Spleen (tissue), 11 donors: ENCODE results near the gene TMEM192. TPM values are rescaled to one million over a fixed set of nuclear protein-coding genes. Genes with fewer than 3 reads are reported as not detected.
A peak's percentile ranks its signal among the peaks of the same experiment; 100 is the strongest.

Source experiments
- DNase-seq: peaks from one replicate; pipeline ENCODE4 v3.0.0-alpha.2; 2020
- H3K27ac ChIP-seq, 8 donors: fragments of 200-600 bp; sonication (generic) in 7 of 8; 1 replicate in 4 of 8; 2 replicates in 4 of 8; pipeline versions ENCODE4 v1.5.0 to v1.8.0; 2016 to 2021; ENCODE audit warnings: inconsistent platforms in 4 of 8, mild to moderate bottlenecking in 4 of 8, moderate library complexity in 1 of 8
- H3K27me3 ChIP-seq, 7 donors: fragments of 200-600 bp; sonication (generic) in 6 of 7; replicated peaks in 1 of 7; 1 replicate in 4 of 7; 2 replicates in 3 of 7; pipeline versions ENCODE4 v1.5.0 to v1.8.0; 2016 to 2021; ENCODE audit warnings: inconsistent platforms in 3 of 7, mild to moderate bottlenecking in 1 of 7
- H3K36me3 ChIP-seq, 6 donors: fragments of 200-600 bp; sonication (generic) in 5 of 6; 1 replicate in 4 of 6; 2 replicates in 2 of 6; pipeline versions ENCODE4 v1.5.0 to v1.8.0; 2016 to 2021; ENCODE audit warnings: inconsistent platforms in 2 of 6
- H3K4me1 ChIP-seq, 6 donors: fragments of 200-600 bp; sonication (generic) in 5 of 6; 1 replicate in 3 of 6; 2 replicates in 3 of 6; pipeline versions ENCODE4 v1.5.0 to v1.8.0; 2016 to 2021; ENCODE audit warnings: inconsistent platforms in 3 of 6
- H3K4me3 ChIP-seq, 8 donors: fragments of 200-600 bp; sonication (generic) in 7 of 8; 1 replicate in 4 of 8; 2 replicates in 4 of 8; pipeline versions ENCODE4 v1.5.0 to v1.8.0; 2016 to 2021; ENCODE audit warnings: inconsistent platforms in 4 of 8, mild to moderate bottlenecking in 4 of 8, moderate library complexity in 2 of 8
- H3K9me3 ChIP-seq, 8 donors: fragments of 200-600 bp; sonication (generic) in 7 of 8; 1 replicate in 4 of 8; 2 replicates in 4 of 8; pipeline versions ENCODE4 v1.5.0 to v1.8.0; 2016 to 2021; ENCODE audit warnings: inconsistent platforms in 4 of 8
- CTCF ChIP-seq, 11 experiments: fragments of 200-600 bp in 7 of 11; fragments of 450-650 bp in 4 of 11; sonication (generic) in 4 of 11; IDR thresholded peaks in 8 of 11; conservative IDR thresholded peaks in 3 of 11; 1 replicate in 7 of 11; 2 replicates in 4 of 11; pipeline versions ENCODE4 v1.4.0 to v1.8.0; 2016 to 2021; ENCODE audit warnings: antibody characterized with exemption in 11 of 11, inconsistent platforms in 4 of 11, mild to moderate bottlenecking in 1 of 11
- POLR2A ChIP-seq, 3 donors: fragments of 450-650 bp; IDR thresholded peaks; one replicate each; pipeline ENCODE4 v1.5.1; 2017; ENCODE audit warnings: antibody characterized with exemption in 3 of 3, mild to moderate bottlenecking in 1 of 3
- POLR2AphosphoS5 ChIP-seq, 3 donors: sonication (generic); formaldehyde crosslinking; IDR thresholded peaks; one replicate each; pipeline ENCODE4 v1.5.1; 2017; ENCODE audit warnings: antibody characterized with exemption in 3 of 3
- WGBS, 5 donors: extraction: QIAGEN DNeasy Blood & Tissue Kit in 3 of 5; methylation state at CpG; one replicate each; pipeline versions ENCODE4 v1.1.5 to v1.1.7; 2013 to 2018; 5-methylcytosine and 5-hydroxymethylcytosine counted together
- intact Hi-C: fragments of 100-400 bp; cut with DNase I; formaldehyde crosslinking; loops from one replicate; pipeline ENCODE4 v1.15.0; 2023; ENCODE audit warnings: low total_unique reads
- polyA plus RNA-seq, 3 donors: library from polyadenylated mRNA; stranded (reverse); fragments of 200-250 nt; gene quantifications; one replicate each; pipeline ENCODE4 v1.2.1, GENCODE V29; 2013
- total RNA-seq, 7 donors: library from RNA; depleted of rRNA in 3 of 7; stranded (reverse); fragments of >200 nt in 3 of 7; fragmentation: NEBNext Ultra II Directional in 4 of 7; extraction: Animal tissue kit (Norgen Biotek cat#: 25700) in 4 of 7; gene quantifications; one replicate each; pipeline versions ENCODE4 v1.1.0 to v1.2.1, GENCODE V29; 2016 to 2021
- donor health status: healthy with polysubstance abuse.
- donor health status: DM: no; HTN: no; CAD: no; lungs with moderate emphysema.
- donor health status: DM: no; HTN: no; CAD: no.
- donor health status: Bipolar disorder and iron deficiency.
- donor health status: healthy.
- donor health status: DM: no; HTN: no; CAD: no.
- donor health status: DM: yes; HTN: yes; CAD: no.

TMEM192 gene
- total and polyA plus RNA-seq, 10 donors, result 4.3 to 19.1 (median 12.6) TPM

- peaks cover 0 to 11% (median 6%) of the 10 kb centered on the region in 6 donors for H3K4me1 ChIP-seq
- H3K9me3 ChIP-seq, result no peaks in the 10 kb centered on the region
- DNase-seq, result no peak
- TF ChIP-seq POLR2A (IDR thresholded peaks at IDR 0.05), result no peak
- no peak for TF ChIP-seq POLR2AphosphoS5 (IDR thresholded peaks at IDR 0.05)
- no peak for TF ChIP-seq CTCF (IDR thresholded peaks at IDR 0.05 in 8 of 11, conservative IDR thresholded peaks at IDR 0.05 in 3 of 11)
- peaks cover 0 to 20% (median 10%) of the 10 kb centered on the region in 6 donors for H3K36me3 ChIP-seq
- no peaks in the 10 kb centered on the region for H3K27me3 ChIP-seq
- no peak overlapping the region for H3K4me3 ChIP-seq
- intact Hi-C loops, result no loop called here
- 89 to 96% (median 94%) methylated on average over 6 of the region's 6 CpGs for WGBS, 5 donors
- H3K27ac ChIP-seq, result no peak overlapping the region
These were observed 6.1 kb downstream of the TMEM192 start for GRCh38 chr4:165106518-165106917.

GRCh38 chr4:165101641-165102040 is 11.0 kb downstream of the TMEM192 start:
- intact Hi-C loops, result no loop called here
- Histone ChIP-seq H3K4me3 (no peak overlapping the region), H3K9me3 (no peaks in the 10 kb centered on the region), H3K36me3 (peaks cover 0 to 61% (median 44%) of the 10 kb centered on the region in 6 donors), H3K27ac (no peak overlapping the region), H3K27me3 (no peaks in the 10 kb centered on the region), H3K4me1 (no peaks in the 10 kb centered on the region)
- no peak for DNase-seq
- TF ChIP-seq POLR2A (IDR thresholded peaks at IDR 0.05), result no peak
- no peak for TF ChIP-seq POLR2AphosphoS5 (IDR thresholded peaks at IDR 0.05)
- no peak for TF ChIP-seq CTCF (IDR thresholded peaks at IDR 0.05 in 8 of 11, conservative IDR thresholded peaks at IDR 0.05 in 3 of 11)
- 85 to 94% (median 91%) methylated on average over 3 of the region's 3 CpGs for WGBS, 5 donors

GRCh38 chr4:165096776-165097175 is 15.9 kb downstream of the TMEM192 start:
- no peaks in the 10 kb centered on the region for H3K9me3 ChIP-seq
- intact Hi-C loops, result no loop called here
- H3K27me3 ChIP-seq, result no peaks in the 10 kb centered on the region
- H3K4me3 ChIP-seq, result no peak overlapping the region
- WGBS, 5 donors, result 91 to 94% (median 93%) methylated on average over 2 of the region's 2 CpGs
- TF ChIP-seq CTCF (IDR thresholded peaks at IDR 0.05 in 8 of 11, conservative IDR thresholded peaks at IDR 0.05 in 3 of 11), result peak in 6 of 11 experiments; percentile 12 to 45 (median 30)
- no peak for TF ChIP-seq POLR2A (IDR thresholded peaks at IDR 0.05)
- no peaks in the 10 kb centered on the region for H3K4me1 ChIP-seq
- H3K36me3 ChIP-seq, result peaks cover 0 to 98% (median 67%) of the 10 kb centered on the region in 6 donors
- no peak overlapping the region for H3K27ac ChIP-seq
- no peak for DNase-seq

- Histone ChIP-seq H3K4me3 (no peak overlapping the region), H3K9me3 (no peaks in the 10 kb centered on the region), H3K4me1 (no peaks in the 10 kb centered on the region), H3K36me3 (peaks cover 0 to 98% (median 57%) of the 10 kb centered on the region in 6 donors), H3K27ac (no peak overlapping the region), H3K27me3 (no peaks in the 10 kb centered on the region)
- WGBS, 5 donors, result 75 to 87% (median 81%) methylated on average over 1 of the region's 1 CpG
- intact Hi-C loops, result no loop called here
- no peak for DNase-seq
- TF ChIP-seq CTCF (IDR thresholded peaks at IDR 0.05 in 8 of 11, conservative IDR thresholded peaks at IDR 0.05 in 3 of 11) (no peak), POLR2A (IDR thresholded peaks at IDR 0.05) (no peak), POLR2AphosphoS5 (IDR thresholded peaks at IDR 0.05) (no peak)
These were observed 17.4 kb downstream of the TMEM192 start for GRCh38 chr4:165095291-165095690.
